Right renal cortex interstitium (tissue), 3 donors: ENCODE measurements around the gene PERP. TPM values are rescaled to one million over a fixed set of nuclear protein-coding genes. Genes with fewer than 3 reads are reported as not detected.
"Not testable (repeated sequence)": the region's sequence is repeated elsewhere in the genome, so short reads cannot be mapped to it uniquely, and the experiment has no call there.

Experiments used
- DNase-seq, 3 donors: peaks; one replicate each; pipeline ENCODE4 v3.0.0-alpha.2; 2013; ENCODE audit warnings: low read depth in 3 of 3, low spot score in 2 of 3
- polyA plus RNA-seq, 3 donors: library from polyadenylated mRNA; unstranded; fragments of 120-200 nt; gene quantifications; one replicate each; pipeline ENCODE4 v1.2.1, GENCODE V29; 2013; ENCODE audit not compliant: insufficient read length in 3 of 3

PERP gene
- 10 to 100 TPM; 19.4 to 22.2 (median 20.8) TPM for polyA plus RNA-seq

DNA sequence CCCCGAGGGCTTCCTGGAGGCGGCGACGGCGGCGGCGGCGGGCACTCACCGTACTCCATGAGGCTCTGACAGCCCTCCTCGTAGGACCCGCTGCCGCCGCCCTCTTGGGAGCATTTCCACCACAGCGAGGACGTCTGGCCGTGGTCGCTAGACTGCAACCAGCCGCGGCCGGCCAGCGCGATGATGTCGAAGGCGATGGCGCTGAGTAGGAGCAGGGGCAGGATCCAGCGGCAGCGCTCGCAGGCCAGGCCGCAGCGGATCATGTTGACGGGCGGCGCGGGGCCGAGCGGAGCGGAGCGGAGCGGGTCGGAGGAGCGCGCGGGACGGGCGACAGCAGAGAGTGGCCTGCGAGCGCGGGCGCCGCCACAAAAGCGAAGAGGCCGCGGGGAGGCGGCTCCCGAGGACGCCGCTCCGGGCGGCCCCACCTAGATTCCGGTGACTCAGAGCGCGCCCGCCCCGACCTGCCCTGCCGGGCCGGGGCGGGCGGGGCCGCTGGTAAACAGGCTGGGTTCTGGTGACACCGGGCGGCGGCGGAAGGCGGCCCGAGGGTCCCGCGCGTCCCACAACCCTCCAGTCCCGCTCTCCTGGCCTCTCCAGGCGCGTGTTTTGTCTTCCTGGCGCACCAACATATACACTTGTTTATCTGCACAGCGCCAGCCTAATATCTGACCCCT is at the start of gene PERP:
TSS of gene PERP (minus strand) at position 342 of the 674 bp plus-strand sequence. CDS start at position 263, 79 bp downstream.
- no peak for DNase-seq

DNA sequence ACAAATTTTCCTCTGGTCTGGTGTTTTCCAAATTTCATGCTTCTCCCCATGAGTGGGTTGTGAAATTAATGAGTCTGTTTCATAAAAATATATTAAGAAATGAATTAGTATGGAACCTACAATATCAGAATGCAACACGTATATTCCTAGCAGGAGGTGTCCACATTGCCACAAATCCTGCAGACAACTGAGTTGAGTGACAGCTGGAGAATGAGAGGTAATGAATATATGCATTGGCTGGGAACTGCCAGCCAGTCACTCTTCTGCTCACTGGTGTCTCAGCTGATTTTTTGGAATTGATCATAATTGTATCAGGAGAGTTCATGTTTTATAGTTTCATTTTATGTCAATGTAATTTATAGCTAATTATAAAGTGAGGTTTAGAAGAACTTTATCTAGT is 48.2 kb upstream of the PERP start:
- DNase-seq, result no peak

DNA sequence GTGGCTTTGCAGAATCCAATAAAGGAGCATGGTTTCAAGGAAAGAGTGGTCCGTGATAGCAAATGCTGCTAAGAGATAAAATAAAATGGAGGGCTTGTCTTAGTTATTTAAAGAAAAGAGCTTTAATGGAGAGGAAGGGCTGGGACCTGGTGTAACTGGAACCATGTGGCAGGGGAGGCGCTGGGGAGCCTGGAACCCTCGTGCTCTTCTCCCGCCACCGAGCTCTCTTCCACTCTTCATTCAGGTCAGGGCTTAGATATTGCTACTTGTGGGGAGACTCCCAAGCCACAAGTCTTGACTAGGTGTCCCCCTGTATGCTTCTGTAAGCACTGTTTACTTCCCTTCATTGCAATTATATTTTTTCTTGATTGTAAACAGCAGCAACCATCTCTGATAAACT is 39.3 kb upstream of the PERP start:
- DNase-seq, result no peak

DNA sequence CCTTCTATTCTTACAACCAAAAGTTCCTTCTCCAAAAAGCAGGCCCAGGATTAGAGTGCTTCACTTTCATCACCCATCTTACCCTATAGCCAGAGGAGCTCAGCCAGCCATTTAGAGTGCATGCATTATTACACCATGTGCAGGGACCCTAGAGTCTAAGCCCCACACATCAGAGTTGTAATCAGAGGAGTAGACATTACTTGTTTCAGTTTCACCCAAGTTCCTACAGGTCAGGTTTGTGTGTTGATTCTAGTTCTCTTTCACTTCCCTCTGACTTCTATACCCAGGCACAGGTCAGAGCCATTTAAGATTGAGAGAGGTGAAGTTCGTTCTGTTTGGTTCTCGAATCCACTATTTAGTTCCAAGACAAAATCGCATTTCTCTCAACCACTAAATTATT is 38.2 kb upstream of the PERP start:
- no peak for DNase-seq

DNA sequence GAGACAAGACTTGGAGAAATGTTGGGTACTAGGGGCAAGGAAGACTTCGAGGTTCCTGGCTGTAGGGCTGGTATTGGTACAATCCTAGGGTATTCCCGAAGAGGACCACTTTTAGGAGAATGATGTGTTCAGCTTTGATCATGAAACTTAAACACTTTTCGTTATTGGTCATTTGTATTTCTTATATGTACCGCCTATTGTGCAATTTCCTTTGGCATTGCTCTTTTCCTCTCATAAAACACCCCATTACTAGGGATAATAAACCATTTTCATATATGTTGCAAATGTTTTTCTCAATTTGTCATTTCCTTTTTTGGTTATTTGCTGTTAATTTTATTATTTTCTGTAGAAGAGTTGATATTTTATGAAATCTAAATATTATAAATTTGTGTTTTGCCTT is 35.6 kb upstream of the PERP start:
- no peak for DNase-seq

DNA sequence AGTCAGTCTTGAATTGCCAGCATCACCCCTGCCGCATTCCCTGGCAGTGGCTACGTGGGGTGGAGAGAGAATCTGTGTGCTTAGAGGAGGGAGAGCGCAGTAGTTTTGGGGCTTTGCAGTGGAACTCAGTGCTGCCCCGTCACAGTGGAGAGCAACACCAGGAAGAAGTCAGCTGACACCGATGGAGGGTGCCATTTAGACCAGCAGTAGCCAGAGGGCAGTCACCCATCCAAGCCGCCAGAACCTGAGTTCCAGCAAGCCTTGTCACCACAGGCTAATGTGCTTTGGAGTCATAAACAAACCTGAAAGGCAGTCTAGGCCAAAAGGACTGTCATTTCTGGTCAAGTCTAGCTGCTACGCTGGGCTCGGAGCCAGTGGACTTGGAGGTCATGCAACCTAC is 22.0 kb upstream of the PERP start:
- no peak for DNase-seq

DNA sequence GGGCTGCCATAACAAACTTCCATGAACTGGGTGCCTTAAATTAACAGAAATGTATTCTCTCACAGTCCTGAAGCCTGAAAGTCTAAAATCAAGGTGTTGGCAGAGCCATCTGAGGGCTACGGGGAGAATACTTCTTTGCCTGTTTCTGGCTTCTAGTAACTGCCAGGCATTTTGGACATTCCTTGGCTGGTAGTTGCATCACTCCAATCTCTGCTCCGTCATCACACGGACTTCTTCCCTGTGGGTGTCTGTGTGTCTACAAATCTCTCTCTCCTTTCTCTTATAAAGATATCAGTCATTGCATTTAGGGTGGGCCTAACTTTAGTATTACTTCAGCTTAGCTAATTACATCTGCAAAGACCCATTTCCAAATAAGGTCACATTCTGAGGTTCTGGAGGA is 20.9 kb upstream of the PERP start:
- no peak for DNase-seq

DNA sequence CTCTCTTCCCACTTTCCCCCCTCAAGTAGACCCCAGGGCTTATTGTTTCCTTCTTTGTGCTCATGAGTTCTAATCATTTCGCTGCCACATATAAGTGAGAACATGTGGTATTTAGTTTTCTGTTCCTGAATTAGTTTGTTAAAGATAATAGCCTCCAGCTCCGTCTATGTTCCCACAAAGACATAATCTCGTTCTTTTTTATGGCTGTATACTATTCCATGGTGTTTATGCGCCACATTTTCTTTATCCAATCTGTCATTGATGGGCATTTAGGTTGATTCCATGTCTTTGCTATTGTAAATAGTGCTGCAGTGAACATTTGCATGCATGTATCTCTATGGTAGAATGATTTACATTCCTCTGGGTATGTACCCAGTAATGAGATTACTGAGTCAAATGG is 16.9 kb upstream of the PERP start:
- no peak for DNase-seq

DNA sequence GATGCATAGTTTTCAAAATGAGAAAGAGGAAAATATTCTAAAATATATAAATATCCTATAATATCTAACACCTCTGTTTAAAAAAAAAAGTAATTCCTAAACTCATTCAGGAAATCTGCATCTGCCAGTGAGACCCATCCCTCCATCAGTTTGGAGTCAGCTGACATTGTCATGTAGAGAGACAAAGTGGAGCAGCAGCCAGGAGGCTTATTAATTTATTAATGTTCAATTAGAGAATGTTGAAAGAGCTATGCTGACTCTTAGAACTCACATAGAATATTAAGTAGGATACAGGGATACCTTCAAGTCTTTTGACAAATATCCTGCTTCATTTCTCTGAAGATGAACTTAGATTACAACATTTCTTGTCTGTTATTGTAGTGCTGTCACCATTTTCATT is 12.8 kb upstream of the PERP start:
- DNase-seq, result no peak

DNA sequence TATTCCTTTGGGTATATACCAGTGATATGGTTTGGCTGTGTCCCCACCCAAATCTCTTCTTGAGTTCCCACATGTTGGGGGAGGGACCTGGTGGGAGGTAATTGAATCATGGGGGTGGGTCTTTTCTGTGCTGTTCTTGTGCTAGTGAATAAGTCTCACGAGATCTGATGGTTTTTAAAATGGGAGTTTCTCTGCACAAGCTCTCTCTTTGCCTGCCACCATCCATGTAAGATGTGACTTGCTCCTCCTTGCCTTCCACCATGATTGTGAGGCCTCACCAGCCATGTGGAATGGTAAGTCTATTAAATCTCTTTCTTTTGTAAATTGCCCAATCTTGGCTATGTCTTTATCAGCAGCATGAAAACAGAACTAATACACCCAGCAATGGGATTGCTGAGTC is 12.0 kb upstream of the PERP start:
- not testable (repeated sequence) for DNase-seq

DNA sequence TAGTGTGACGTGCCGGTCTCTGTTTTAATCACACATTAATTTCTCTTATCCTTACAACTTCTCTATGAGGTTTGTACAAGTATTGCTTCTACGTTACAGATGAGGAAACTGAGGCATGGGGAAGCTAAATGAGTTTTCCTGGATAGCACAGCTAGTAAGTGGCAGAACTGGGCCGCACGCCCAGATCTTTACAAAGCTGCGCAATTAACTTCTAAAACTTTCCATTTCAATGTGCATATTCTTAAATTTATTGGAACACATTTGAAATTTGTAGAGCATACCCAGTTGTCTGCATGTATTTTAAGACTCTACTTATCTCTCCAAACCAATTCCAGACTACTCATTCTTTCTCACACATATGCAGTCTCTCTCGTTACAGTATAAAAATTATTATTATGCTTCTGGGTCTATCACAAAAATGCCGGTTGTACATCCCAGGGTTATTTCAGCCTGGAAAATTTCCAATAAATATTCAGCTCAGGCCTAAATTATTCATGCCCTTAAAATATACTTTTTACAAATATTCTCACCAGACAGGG is 10.2 kb upstream of the PERP start:
- no peak for DNase-seq

DNA sequence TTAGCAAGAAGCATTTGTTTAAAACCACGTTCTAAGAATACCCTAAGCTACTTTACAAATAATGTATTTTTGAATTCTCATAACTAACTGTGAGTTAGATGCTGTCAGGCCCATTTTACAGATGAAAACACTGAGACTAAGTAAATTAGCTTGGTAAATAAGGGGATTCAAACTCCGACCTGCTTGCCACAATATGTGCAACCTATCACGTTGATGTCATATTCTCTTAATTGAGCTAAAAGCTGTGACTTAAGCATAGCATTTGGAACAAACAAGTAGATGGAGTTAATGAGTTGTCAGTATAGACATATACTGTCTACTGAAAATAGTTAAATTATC is 9.4 kb upstream of the PERP start:
- DNase-seq, result no peak

DNA sequence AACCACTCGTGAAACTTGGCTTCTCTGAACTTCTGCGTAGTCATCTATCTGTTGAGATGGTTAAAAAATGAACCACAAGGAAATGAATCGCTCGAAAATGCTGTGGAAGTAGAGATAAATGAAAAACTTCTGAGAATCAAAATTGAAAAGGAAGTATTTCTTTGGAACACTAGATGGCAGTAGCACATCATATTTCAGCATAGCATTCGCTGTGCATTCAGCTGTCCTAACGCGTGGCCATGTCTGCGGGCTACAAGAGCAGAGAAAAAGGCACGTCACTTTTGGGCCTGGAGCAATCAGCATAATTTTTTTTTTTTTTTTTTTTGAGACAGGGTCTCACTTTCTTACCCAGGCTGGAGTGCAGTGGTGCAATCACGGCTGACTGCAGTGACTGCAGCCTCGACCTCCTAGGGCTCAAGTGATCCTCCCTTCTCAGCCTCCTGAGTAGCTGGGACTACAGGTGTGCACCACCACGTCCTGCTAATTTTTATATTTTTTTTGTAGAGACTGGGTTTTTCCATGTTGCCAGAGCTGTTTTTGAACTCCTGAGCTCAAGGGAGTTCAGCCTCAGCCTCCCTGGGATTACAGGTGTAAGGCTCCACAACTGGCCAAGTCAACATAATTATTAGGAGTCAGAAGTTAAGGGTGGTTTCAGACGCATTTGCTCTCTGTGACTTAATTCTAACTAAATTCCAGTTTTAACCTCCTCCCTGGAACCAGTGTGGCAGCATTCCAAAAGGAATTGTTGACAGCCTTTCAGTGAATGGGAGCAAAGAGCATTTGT is 8.8 kb upstream of the PERP start:
- DNase-seq, result peak in 1 of 3 donors; percentile 56

DNA sequence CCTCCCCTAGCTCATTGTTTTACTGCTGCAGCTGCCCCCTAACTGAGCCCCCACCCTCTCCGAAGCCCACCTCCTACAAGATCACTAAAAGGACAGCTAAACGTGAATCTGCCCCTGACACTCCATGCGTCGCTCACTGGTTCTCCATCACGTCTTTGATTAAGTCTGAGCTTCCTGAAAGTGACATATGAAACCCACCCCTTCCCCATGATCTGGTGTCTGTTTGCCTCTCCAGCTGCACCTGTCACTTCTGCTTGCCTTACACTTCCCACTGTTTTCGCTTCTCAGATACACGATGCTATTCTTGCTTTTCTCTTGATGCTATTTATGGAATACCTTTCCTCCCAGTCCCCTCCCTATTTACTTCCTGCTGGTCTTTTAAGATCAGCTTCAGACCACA is 8.0 kb upstream of the PERP start:
- no peak for DNase-seq

DNA sequence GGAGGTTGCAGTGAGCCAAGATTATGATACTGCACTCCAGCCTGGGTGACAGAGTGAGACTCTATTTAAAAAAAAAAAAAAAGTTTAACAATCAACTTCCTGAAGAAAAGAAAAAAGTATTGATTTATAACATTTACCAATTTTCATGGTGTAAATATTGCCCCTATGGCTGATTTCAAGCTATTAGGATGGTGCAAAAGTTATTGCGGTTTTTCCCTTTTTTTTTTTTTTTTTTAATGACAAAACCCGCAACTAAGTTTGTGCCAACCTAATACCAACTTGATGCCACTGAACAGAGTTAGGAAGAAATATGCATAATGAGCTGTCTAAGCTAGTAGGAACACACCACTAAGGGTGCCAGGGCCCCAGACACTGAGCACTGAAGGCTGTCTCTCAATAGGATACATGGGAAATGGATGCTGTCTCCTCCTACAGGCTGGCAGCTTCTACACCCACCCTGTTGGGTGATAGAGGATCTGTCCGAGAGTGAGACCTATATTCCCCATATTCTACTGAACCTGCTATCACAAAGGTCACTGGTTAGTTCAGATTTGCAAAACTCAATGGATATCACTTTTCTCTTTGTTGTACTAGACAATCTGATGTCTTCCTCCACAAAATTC is 6.5 kb upstream of the PERP start:
- DNase-seq, result no peak

DNA sequence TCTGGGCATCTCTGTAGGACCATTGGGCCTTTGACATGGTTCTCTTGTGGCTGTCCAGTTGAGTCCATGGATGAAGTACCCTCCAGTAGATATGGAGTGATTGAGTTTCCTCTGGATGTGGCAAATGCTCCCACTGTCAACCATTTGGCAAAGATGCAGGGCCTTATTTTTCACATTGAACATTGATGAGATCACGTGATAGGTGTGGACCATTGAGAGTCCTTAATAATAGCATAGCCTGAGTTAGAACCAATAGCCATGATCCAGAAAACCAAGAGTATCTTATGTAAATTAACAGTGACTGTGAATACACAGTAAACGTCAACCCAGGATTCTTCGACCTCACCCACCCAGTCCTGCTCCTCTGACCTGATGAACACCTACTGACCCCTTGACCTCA is 3.0 kb upstream of the PERP start:
- no peak for DNase-seq

DNA sequence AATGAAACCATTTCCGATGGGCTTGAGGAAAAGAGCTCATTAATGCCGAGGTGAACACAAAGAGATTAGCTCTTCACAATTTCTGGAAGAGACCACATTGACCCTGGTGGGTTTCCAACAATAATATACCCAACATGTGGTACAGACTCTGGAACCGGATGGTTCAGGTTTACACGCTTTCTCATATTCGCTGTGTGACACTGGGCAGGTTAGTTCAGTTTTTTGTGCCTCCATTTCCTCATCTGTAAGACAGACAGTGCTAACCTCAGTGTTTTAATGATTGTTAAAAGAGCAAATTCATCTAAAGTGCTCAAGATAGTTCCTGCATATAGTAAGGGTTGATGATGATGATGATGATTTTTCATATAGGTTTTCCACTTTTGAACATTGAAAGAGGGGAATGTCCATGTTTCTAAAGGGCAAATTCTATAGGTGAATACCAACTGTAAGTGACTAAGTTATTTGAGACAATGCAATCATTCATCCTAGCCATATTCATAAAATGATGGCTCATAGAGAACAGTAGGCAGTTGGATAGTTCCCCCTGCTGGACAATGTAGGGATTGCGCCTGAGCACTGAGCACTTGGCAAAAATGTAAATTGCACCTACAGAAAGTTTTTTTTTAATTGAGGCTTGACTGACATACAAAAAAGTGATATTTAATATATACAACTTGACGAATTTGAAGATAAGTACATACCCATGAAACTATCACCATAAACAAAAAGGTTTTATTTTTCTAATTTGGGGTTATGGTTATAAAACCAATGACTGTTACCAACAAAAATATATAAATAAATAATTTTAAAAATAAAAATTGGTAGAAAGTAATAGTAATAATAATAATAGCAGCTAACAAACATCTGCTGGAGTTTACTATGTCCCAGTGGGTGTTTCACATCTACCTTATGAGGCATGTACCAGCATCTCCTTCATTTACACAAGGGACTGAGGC is 2.1 kb upstream of the PERP start:
- DNase-seq, result no peak

DNA sequence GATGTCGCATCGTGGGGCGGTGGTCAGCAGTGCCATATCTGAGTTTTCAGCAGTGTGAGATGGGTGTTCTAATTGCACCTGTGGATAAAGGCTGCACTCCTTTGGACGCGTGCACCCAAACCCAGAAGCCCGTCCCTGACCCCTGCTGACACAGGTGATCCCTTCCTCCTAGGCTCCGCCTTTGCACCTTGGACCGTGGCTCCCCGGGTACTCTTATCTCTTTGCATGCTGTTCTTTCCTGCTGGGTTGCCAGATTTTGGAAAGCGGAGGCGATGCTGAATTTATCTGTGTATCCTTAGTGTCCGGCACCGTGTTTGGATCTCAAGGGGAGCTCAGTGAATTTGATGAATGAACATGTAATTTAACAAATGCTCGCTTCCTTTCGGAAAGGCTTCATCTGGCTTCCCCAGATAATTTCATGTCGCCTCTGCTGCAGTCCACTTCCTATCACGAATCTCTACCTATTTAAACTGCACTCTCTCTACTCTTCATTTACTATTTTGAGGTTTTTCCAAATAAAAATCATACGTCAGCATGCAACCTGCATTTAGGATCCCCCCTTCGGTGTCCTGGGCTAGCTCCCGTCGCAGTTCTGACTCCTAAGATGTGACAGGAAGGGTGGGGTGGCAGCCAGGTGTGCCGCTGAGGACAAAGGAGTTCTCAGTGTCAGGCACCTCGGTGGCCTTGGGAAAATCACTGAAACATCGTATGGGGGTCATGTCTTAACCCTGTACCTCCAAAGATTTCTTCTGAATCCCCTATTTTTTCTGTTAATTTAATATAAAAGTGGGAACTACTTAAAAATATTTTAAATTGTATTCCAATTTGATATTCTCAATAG is 753 bp upstream of the PERP start:
- DNase-seq, result no peak

DNA sequence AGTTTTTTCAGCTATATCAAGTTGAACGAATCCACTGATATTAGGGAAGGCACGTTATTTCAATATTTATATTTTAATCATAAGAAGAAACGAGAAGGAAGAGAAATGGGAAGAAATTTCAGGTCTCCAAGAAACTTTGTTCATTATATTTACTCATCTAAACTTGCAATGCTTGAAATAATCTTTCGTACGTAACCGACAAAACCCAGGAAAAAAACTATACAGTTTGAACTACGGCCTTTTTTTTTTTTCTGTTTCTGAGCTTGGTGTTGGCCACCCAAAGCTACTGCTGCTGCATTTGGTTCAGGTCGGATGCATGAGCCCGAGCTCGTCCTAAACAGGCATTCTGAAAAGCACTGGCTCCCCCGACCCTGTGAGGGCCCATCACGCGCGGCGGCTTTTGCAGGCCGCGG is 548 bp downstream of the PERP start:
- DNase-seq, result no peak
